HG02759 (cell line): ENCODE measurements around the gene WSCD2.

Source experiments
- ATAC-seq: cut with Tn5 transposase; IDR thresholded peaks from one replicate; pipeline ENCODE4 v1.9.1; 2021; ENCODE audit warnings: mild to moderate bottlenecking, moderate library complexity; ENCODE audit not compliant: unreplicated experiment

Gene WSCD2

GRCh38 chr12:108156717-108157116, 27.6 kb downstream of the WSCD2 start:
- ATAC-seq, result no peak

- ATAC-seq, result no peak
Measured at GRCh38 chr12:108157870-108158459, 28.9 kb downstream of the WSCD2 start.

- ATAC-seq, result no peak
Measured at GRCh38 chr12:108162207-108162606, 33.1 kb downstream of the WSCD2 start.

GRCh38 chr12:108166505-108166904, 37.4 kb downstream of the WSCD2 start:
- no peak for ATAC-seq

- ATAC-seq, result no peak
Measured at GRCh38 chr12:108167974-108168373, 38.9 kb downstream of the WSCD2 start.

- ATAC-seq, result no peak
Measured at GRCh38 chr12:108169708-108170107, 40.6 kb downstream of the WSCD2 start.

GRCh38 chr12:108170164-108170563, 41.1 kb downstream of the WSCD2 start:
- ATAC-seq, result no peak

GRCh38 chr12:108172033-108172432, 42.9 kb downstream of the WSCD2 start:
- no peak for ATAC-seq

- no peak for ATAC-seq
Measured at GRCh38 chr12:108173160-108173559, 44.1 kb downstream of the WSCD2 start.

- ATAC-seq, result no peak
Measured at GRCh38 chr12:108173892-108174291, 44.8 kb downstream of the WSCD2 start.

- ATAC-seq, result no peak
Measured at GRCh38 chr12:108174641-108175040, 45.6 kb downstream of the WSCD2 start.

- ATAC-seq, result no peak
Measured at GRCh38 chr12:108175310-108175709, 46.2 kb downstream of the WSCD2 start.

- ATAC-seq, result no peak
Measured at GRCh38 chr12:108176292-108176691, 47.2 kb downstream of the WSCD2 start.

GRCh38 chr12:108177131-108177530, 48.0 kb downstream of the WSCD2 start:
- no peak for ATAC-seq

- ATAC-seq, result no peak
Measured at GRCh38 chr12:108179305-108179704, 50.2 kb downstream of the WSCD2 start.

GRCh38 chr12:108180255-108181094, 51.4 kb downstream of the WSCD2 start:
- no peak for ATAC-seq

- ATAC-seq, result no peak
Measured at GRCh38 chr12:108181095-108181454, 52.0 kb downstream of the WSCD2 start.

GRCh38 chr12:108182096-108182495, 53.0 kb downstream of the WSCD2 start:
- ATAC-seq, result no peak

GRCh38 chr12:108185002-108185401, 55.9 kb downstream of the WSCD2 start:
- ATAC-seq, result no peak

GRCh38 chr12:108187831-108188230, 58.7 kb downstream of the WSCD2 start:
- no peak for ATAC-seq

GRCh38 chr12:108190529-108190928, 61.4 kb downstream of the WSCD2 start:
- no peak for ATAC-seq

- no peak for ATAC-seq
Measured at GRCh38 chr12:108191086-108191485, 62.0 kb downstream of the WSCD2 start.

GRCh38 chr12:108191938-108192337, 62.9 kb downstream of the WSCD2 start:
- no peak for ATAC-seq
